Right atrium auricular region (tissue), 2 donors: ENCODE results near the gene CEMIP. TPM values are rescaled to one million over a fixed set of nuclear protein-coding genes. Genes with fewer than 3 reads are reported as not detected.

Source experiments
- DNase-seq: peaks from one replicate; pipeline ENCODE4 v3.0.0-alpha.2; 2019; ENCODE audit warnings: low spot score
- H3K27ac ChIP-seq, 2 donors: fragments of 200-600 bp; sonication (generic); 1 replicate in 1 of 2; 2 replicates in 1 of 2; pipeline ENCODE4 v1.5.1; 2016 to 2019
- H3K27me3 ChIP-seq, 2 donors: fragments of 200-600 bp; sonication (generic); one replicate each; pipeline versions ENCODE4 v1.5.1 to v1.6.0; 2017 to 2019
- H3K36me3 ChIP-seq: fragments of 200-600 bp; sonication (generic); one replicate; pipeline ENCODE4 v1.5.1; 2016
- H3K4me1 ChIP-seq, 2 donors: fragments of 200-600 bp; sonication (generic); one replicate each; pipeline versions ENCODE4 v1.5.1 to v1.6.0; 2017 to 2019
- H3K4me3 ChIP-seq, 2 donors: fragments of 200-600 bp; sonication (generic); 1 replicate in 1 of 2; 2 replicates in 1 of 2; pipeline ENCODE4 v1.5.1; 2017 to 2019; ENCODE audit warnings: mild to moderate bottlenecking in 1 of 2, moderate library complexity in 1 of 2
- H3K9me3 ChIP-seq, 2 donors: fragments of 200-600 bp; sonication (generic); one replicate each; pipeline ENCODE4 v1.5.1; 2019
- CTCF ChIP-seq, 2 donors: fragments of 200-600 bp; sonication (generic); IDR thresholded peaks; one replicate each; pipeline ENCODE4 v1.5.1; 2019; ENCODE audit warnings: antibody characterized with exemption in 2 of 2
- total RNA-seq, 2 donors: library from RNA; depleted of rRNA; stranded (reverse); fragments of >200 nt; gene quantifications; one replicate each; pipeline ENCODE4 v1.1.0, GENCODE V29; 2016

The CEMIP gene
- total RNA-seq, 2 donors from 2014 or later = 0.22 to 2.9 TPM

DNA sequence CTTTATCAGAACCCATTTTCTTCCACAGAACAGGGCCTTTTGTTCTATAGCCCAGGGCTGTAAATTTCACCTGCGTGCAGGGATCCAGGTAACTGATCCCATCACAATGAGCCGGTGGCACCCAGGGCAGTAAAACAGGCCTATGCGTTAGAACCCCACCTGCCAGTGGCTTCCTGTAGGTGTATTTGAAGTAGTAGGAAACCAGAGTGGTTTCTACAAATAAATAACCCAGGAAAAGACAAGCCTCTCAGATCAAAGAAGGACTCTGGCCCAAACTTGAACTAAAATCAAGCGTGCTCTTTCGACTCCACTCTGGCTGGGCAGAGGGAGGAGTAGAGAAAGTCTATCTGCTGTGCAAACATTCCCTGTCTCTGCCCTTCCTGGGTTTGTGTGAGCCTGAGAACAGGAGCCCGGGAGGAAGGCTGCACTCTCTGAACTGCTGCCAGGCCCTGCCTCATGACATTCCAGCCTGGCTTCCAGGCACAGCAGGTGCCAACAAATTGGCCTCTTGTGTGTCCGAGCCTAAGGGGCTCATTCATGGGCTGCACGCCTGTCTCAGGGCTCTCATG is 77.7 kb downstream of the CEMIP start:
- Histone ChIP-seq H3K27ac (no peak overlapping the region), H3K27me3 (no peaks in the 10 kb centered on the region), H3K4me1 (peaks cover 0 to 11% of the 10 kb centered on the region in 2 donors), H3K9me3 (no peaks in the 10 kb centered on the region), H3K4me3 (no peak overlapping the region), H3K36me3 (no peaks in the 10 kb centered on the region)
- no peak for DNase-seq
- TF ChIP-seq CTCF (IDR thresholded peaks at IDR 0.05) = no peak

DNA sequence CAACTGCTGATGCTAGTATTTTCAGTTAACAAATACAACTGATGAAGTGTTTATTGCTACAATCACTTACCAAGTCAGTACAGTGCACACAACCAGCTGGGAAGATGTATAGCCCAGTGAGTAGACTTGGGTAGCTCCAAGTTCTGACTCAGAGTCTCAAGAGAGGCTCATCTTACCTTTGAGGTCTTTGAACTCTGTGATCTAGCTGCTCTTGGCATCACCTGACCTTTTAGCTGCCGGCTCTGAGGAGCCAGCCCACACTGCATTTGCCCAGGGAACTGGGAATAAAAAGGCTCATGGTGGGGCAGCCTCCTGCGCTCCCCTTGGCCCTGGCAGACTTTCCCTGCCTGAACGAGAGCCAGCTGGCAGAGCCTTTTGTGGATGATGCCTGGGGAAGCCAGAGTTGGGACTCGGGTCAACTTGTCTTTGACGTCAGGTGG is 82.6 kb downstream of the CEMIP start:
- no peak for TF ChIP-seq CTCF (IDR thresholded peaks at IDR 0.05)
- H3K27ac ChIP-seq = no peak overlapping the region
- H3K4me3 ChIP-seq = no peak overlapping the region
- no peak for DNase-seq
- no peaks in the 10 kb centered on the region for H3K36me3 ChIP-seq
- H3K9me3 ChIP-seq = no peaks in the 10 kb centered on the region
- H3K4me1 ChIP-seq = peaks cover 0 to 9% of the 10 kb centered on the region in 2 donors
- H3K27me3 ChIP-seq = no peaks in the 10 kb centered on the region

DNA sequence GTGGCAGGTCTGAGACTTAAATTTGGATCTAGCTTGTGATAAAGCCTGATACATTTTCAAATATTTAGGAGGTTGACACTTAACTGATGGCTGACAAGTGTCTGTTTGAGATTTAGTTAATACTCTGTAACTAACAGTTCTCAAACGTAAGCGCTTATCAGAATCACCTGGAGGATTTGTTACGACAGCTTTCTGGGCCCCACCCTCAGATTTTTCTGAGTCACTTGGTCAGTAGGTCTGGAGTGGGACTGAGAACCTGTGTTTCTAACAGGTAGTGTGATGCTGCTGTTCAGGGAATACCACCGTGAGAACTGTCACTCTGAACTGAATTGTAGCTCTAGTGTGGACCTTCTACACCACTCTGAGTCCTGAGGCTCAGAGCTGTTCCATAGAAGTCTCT is 85.5 kb downstream of the CEMIP start:
- Histone ChIP-seq H3K27ac (no peak overlapping the region), H3K36me3 (no peaks in the 10 kb centered on the region), H3K4me3 (no peak overlapping the region), H3K4me1 (no peaks in the 10 kb centered on the region), H3K27me3 (no peaks in the 10 kb centered on the region), H3K9me3 (no peaks in the 10 kb centered on the region)
- DNase-seq = no peak
- TF ChIP-seq CTCF (IDR thresholded peaks at IDR 0.05) = no peak

GRCh38 chr15:80866936-80867335 is 87.8 kb downstream of the CEMIP start:
- Histone ChIP-seq H3K9me3 (no peaks in the 10 kb centered on the region), H3K27me3 (no peaks in the 10 kb centered on the region), H3K4me1 (peaks cover 0 to 9% of the 10 kb centered on the region in 2 donors), H3K36me3 (no peaks in the 10 kb centered on the region), H3K27ac (no peak overlapping the region), H3K4me3 (no peak overlapping the region)
- no peak for TF ChIP-seq CTCF (IDR thresholded peaks at IDR 0.05)
- DNase-seq = no peak

DNA sequence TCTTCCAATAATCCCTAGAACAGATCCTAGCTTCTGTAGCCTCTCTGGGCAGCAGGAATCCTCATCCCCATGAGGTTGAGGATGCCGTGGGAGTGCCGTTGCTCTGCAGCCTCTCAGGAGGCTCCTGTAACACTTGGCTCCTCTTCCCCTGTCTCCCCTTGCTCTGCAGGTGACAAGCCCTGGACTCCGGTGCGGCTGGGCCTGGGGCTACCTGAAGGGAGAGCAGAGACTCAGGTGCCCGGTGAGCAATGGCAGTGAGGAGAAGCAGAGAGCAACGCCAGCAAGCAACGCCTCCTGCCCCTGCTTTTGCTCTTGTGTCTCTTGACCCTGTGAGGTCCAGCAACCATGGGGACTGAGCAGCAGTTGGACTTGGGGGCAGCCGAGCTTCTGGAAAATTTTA is 91.2 kb downstream of the CEMIP start:
- Histone ChIP-seq H3K27me3 (no peaks in the 10 kb centered on the region), H3K9me3 (no peaks in the 10 kb centered on the region), H3K27ac (no peak overlapping the region), H3K4me1 (peaks cover 0 to 9% of the 10 kb centered on the region in 2 donors), H3K36me3 (no peaks in the 10 kb centered on the region), H3K4me3 (no peak overlapping the region)
- TF ChIP-seq CTCF (IDR thresholded peaks at IDR 0.05) = no peak
- no peak for DNase-seq

DNA sequence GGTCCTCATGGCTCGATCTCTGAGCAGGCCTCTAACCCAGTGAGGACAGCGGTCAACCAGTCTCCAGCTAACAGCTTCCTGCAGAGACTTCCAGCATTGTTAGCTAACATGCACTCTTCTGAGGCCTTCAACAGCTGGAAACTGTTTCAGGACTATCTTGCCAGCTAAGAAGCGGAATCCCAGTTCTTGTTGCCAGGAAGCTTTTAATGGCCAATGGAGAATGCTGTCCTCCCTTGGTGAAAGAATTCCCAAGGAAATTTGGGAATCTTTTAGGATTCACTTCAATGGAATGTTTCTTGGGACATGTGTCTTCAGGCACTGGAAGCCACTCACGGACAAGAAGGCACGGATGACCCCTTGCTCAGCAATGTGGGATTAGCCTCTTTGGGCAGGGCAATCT is 91.7 kb downstream of the CEMIP start:
- Histone ChIP-seq H3K36me3 (no peaks in the 10 kb centered on the region), H3K4me3 (no peak overlapping the region), H3K9me3 (no peaks in the 10 kb centered on the region), H3K27me3 (no peaks in the 10 kb centered on the region), H3K4me1 (peaks cover 0 to 14% of the 10 kb centered on the region in 2 donors), H3K27ac (no peak overlapping the region)
- DNase-seq = no peak
- TF ChIP-seq CTCF (IDR thresholded peaks at IDR 0.05) = no peak
